C4-2B (cell line): Measurements from ENCODE around the gene C5AR1.

Source experiments
- CTCF ChIP-seq: fragments of 450-650 bp; conservative IDR thresholded peaks from 2 replicates; pipeline ENCODE4 v1.5.1; 2017; ENCODE audit warnings: mild to moderate bottlenecking
- ZFX ChIP-seq: fragments of 450-650 bp; IDR thresholded peaks from 2 replicates; pipeline ENCODE4 v1.6.1; 2017

GRCh38 chr19:47321630-47322029 is 12.0 kb downstream of the C5AR1 start:
- TF ChIP-seq CTCF: no peak
- TF ChIP-seq ZFX: no peak
